Spleen (tissue), 7 donors: ENCODE data around the gene TMEM140.

ENCODE experiments used
- CTCF ChIP-seq, 11 experiments: fragments of 200-600 bp in 7 of 11; fragments of 450-650 bp in 4 of 11; sonication (generic) in 4 of 11; IDR thresholded peaks in 8 of 11; conservative IDR thresholded peaks in 3 of 11; 1 replicate in 7 of 11; 2 replicates in 4 of 11; pipeline versions ENCODE4 v1.4.0 to v1.8.0; 2016 to 2021; ENCODE audit warnings: antibody characterized with exemption in 11 of 11, inconsistent platforms in 4 of 11, mild to moderate bottlenecking in 1 of 11
- POLR2A ChIP-seq, 3 donors: fragments of 450-650 bp; IDR thresholded peaks; one replicate each; pipeline ENCODE4 v1.5.1; 2017; ENCODE audit warnings: antibody characterized with exemption in 3 of 3, mild to moderate bottlenecking in 1 of 3
- POLR2AphosphoS5 ChIP-seq, 3 donors: sonication (generic); formaldehyde crosslinking; IDR thresholded peaks; one replicate each; pipeline ENCODE4 v1.5.1; 2017; ENCODE audit warnings: antibody characterized with exemption in 3 of 3
- donor health status: DM: no; HTN: no; CAD: no; lungs with moderate emphysema.
- donor health status: DM: no; HTN: no; CAD: no.
- donor health status: DM: no; HTN: no; CAD: no.

- TF ChIP-seq POLR2A (IDR thresholded peaks at IDR 0.05), result no peak
- no peak for TF ChIP-seq CTCF (IDR thresholded peaks at IDR 0.05 in 8 of 11, conservative IDR thresholded peaks at IDR 0.05 in 3 of 11)
- no peak for TF ChIP-seq POLR2AphosphoS5 (IDR thresholded peaks at IDR 0.05)
These were observed 3.8 kb upstream of the TMEM140 start for GRCh38 chr7:135143885-135144668.
